ENCODE data around the gene TAT.

GRCh38 chr16:71600822-71601221, 23.9 kb upstream of the TAT start:
- TF ChIP-seq CTCF (IDR thresholded peaks at IDR 0.05), result no peak
- no peak for TF ChIP-seq EP300 (IDR thresholded peaks at IDR 0.05)
- no peak for TF ChIP-seq POLR2AphosphoS5 (IDR thresholded peaks at IDR 0.05)
